NCI-H1048 (cell line): ENCODE data around the gene ACOX3.

Experiments
- DNase-seq: peaks from one replicate; lab custom pipeline; 2025; lab: John Stamatoyannopoulos, UW

Gene ACOX3

GRCh38 chr4:8321220-8321619 is 119.3 kb downstream of the ACOX3 start:
- DNase-seq, result no peak

GRCh38 chr4:8320386-8320750 is 120.2 kb downstream of the ACOX3 start:
- no peak for DNase-seq

GRCh38 chr4:8319731-8320385 is 120.7 kb downstream of the ACOX3 start:
- DNase-seq, result no peak

GRCh38 chr4:8319061-8319460 is 121.5 kb downstream of the ACOX3 start:
- DNase-seq, result no peak

GRCh38 chr4:8318509-8318908 is 122.0 kb downstream of the ACOX3 start:
- DNase-seq, result no peak

GRCh38 chr4:8317474-8317873 is 123.0 kb downstream of the ACOX3 start:
- no peak for DNase-seq

GRCh38 chr4:8316911-8317351 is 123.6 kb downstream of the ACOX3 start:
- DNase-seq, result no peak
